Forelimb muscle (tissue), 1 donor: ENCODE results near the gene NR2C2. TPM values are rescaled to one million over a fixed set of nuclear protein-coding genes. Genes with fewer than 3 reads are reported as not detected.
A peak's percentile ranks its signal among the peaks of the same experiment; 100 is the strongest.

Source experiments
- DNase-seq: peaks from one replicate; pipeline ENCODE4 v3.0.0-alpha.2; 2013; ENCODE audit warnings: low read depth
- polyA plus RNA-seq: library from polyadenylated mRNA; unstranded; fragments of 120-200 nt; gene quantifications from one replicate; pipeline ENCODE4 v1.2.1, GENCODE V29; 2013; ENCODE audit not compliant: insufficient read length

NR2C2 gene
- polyA plus RNA-seq, 1 donor, result 34.2 TPM

- DNase-seq, result no peak
These were observed 115.9 kb downstream of the NR2C2 start for GRCh38 chr3:15063238-15063637.

- DNase-seq, result no peak
These were observed 116.4 kb downstream of the NR2C2 start for GRCh38 chr3:15063656-15064286.

- no peak for DNase-seq
These were observed 117.0 kb downstream of the NR2C2 start for GRCh38 chr3:15064299-15064834.

- peak; percentile 75 for DNase-seq
These were observed 117.6 kb downstream of the NR2C2 start, which contains the start of gene MRPS25 for GRCh38 chr3:15064835-15065549. TSS of gene MRPS25 (minus strand) at chr3:15065315. CDS start at chr3:15065194, 121 bp downstream.

- no peak for DNase-seq
These were observed 118.2 kb downstream of the NR2C2 start for GRCh38 chr3:15065550-15066007.

- DNase-seq, result no peak
These were observed 119.1 kb downstream of the NR2C2 start for GRCh38 chr3:15066467-15066866.

GRCh38 chr3:15069441-15069840 is 122.1 kb downstream of the NR2C2 start:
- no peak for DNase-seq

GRCh38 chr3:15071699-15072098 is 124.3 kb downstream of the NR2C2 start:
- no peak for DNase-seq

- DNase-seq, result no peak
These were observed 127.1 kb downstream of the NR2C2 start for GRCh38 chr3:15074500-15074899.

- no peak for DNase-seq
These were observed 131.7 kb downstream of the NR2C2 start for GRCh38 chr3:15079091-15079490.

GRCh38 chr3:15081960-15082664 is 134.7 kb downstream of the NR2C2 start:
- no peak for DNase-seq

- no peak for DNase-seq
These were observed 135.9 kb downstream of the NR2C2 start for GRCh38 chr3:15083252-15083651.

GRCh38 chr3:15086263-15086662 is 138.9 kb downstream of the NR2C2 start:
- DNase-seq, result no peak

- DNase-seq, result no peak
These were observed 139.3 kb downstream of the NR2C2 start for GRCh38 chr3:15086699-15087098.

GRCh38 chr3:15089201-15089600 is 141.8 kb downstream of the NR2C2 start:
- no peak for DNase-seq

- DNase-seq, result no peak
These were observed 144.2 kb downstream of the NR2C2 start for GRCh38 chr3:15091575-15091974.

- DNase-seq, result no peak
These were observed 145.3 kb downstream of the NR2C2 start for GRCh38 chr3:15092686-15093085.

GRCh38 chr3:15094187-15094875 is 146.9 kb downstream of the NR2C2 start:
- DNase-seq, result no peak

GRCh38 chr3:15096046-15096445 is 148.7 kb downstream of the NR2C2 start:
- DNase-seq, result no peak

GRCh38 chr3:15097891-15098290 is 150.5 kb downstream of the NR2C2 start:
- DNase-seq, result no peak
